ENCODE measurements around the gene THSD7A. TPM values are rescaled to one million over a fixed set of nuclear protein-coding genes. Genes with fewer than 3 reads are reported as not detected.

THSD7A gene
- total RNA-seq, 1 donor from 2014 or later: 14.3 TPM

DNA sequence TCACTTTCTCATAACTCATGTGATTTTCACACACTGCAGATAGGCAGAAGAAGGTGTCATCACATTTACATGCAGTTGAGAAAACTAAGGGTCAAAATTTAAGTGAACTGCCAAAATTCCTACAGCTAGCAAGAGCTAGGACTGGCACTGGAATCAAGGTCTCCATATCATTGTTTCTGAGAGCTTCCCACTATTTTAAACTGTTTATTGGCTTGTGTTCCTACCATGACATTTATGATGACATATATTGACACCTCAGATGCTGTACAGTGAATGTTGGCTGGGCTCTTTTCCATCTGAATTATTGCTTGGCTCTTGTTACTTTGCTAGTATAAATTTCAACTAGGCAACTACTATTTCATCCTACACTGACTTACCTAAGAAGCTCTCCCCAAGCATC lies 2.0 kb downstream of the THSD7A start:
- no peak overlapping the region for H3K27ac Mint-ChIP-seq

DNA sequence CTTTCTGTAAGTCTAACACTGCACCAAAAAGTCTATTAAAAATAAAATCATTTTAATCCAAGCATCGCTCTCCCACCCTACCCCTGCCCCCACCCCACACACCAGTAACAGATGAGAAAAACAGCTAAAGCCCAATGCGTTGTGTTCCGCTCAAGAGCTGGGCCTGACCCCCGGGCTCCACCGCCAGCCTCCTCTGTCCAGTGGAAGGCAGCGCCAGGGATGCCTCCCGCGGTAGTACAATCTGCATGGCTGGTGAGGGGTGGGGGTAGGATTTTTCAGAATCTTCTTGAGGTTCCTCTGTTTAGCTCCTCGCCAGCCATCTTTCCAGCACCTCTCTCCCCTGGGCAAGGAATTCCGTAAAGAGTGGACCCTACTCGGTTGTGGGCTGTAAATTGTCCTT lies 12.1 kb downstream of the THSD7A start:
- no peak overlapping the region for H3K4me3 Mint-ChIP-seq

More for the DNA sequence above, 2.0 kb downstream of the THSD7A start:
- no peak for DNase-seq (ENCODE audit: extremely low spot score, unreplicated experiment)
- Mint-ChIP-seq H3K9me3 (no peaks in the 10 kb centered on the region), H3K4me3 (peak overlapping the region; percentile 88), H3K27me3 (peaks cover 14% of the 10 kb centered on the region), H3K4me1 (ENCODE audit: unreplicated experiment) (peaks cover 18% of the 10 kb centered on the region), H3K36me3 (no peaks in the 10 kb centered on the region)
- TF ChIP-seq, protein P1, sequence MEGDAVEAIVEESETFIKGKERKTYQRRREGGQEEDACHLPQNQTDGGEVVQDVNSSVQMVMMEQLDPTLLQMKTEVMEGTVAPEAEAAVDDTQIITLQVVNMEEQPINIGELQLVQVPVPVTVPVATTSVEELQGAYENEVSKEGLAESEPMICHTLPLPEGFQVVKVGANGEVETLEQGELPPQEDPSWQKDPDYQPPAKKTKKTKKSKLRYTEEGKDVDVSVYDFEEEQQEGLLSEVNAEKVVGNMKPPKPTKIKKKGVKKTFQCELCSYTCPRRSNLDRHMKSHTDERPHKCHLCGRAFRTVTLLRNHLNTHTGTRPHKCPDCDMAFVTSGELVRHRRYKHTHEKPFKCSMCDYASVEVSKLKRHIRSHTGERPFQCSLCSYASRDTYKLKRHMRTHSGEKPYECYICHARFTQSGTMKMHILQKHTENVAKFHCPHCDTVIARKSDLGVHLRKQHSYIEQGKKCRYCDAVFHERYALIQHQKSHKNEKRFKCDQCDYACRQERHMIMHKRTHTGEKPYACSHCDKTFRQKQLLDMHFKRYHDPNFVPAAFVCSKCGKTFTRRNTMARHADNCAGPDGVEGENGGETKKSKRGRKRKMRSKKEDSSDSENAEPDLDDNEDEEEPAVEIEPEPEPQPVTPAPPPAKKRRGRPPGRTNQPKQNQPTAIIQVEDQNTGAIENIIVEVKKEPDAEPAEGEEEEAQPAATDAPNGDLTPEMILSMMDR (conservative IDR thresholded peaks at IDR 0.05): no peak

DNA sequence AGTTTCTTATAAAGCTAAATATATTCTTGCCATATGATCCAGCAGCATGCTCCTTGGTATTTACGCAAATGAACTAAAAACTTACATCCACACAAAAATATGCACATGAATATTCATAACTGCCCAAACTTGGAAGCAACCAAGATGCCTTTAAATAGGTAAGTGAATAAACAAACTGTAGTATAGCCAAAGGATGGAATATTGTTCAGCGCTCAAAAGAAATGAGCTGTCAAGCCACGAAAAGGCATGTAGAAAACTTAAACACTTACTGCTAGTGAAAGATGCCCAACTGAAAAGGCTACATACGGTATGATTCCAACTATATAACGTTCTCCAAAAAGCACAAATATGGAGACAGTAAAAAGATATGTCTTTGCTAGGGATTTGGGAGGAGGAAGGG lies 12.7 kb downstream of the THSD7A start:
- DNase-seq (ENCODE audit: extremely low spot score, unreplicated experiment): no peak
- Mint-ChIP-seq H3K36me3 (peaks cover 7% of the 10 kb centered on the region), H3K27ac (no peak overlapping the region), H3K27me3 (no peaks in the 10 kb centered on the region), H3K9me3 (peaks cover 10% of the 10 kb centered on the region), H3K4me1 (ENCODE audit: unreplicated experiment) (peaks cover 8% of the 10 kb centered on the region), H3K4me3 (no peak overlapping the region)
- TF ChIP-seq, protein P1 (conservative IDR thresholded peaks at IDR 0.05): no peak

More for the DNA sequence above, 12.1 kb downstream of the THSD7A start:
- Mint-ChIP-seq H3K27me3 (no peaks in the 10 kb centered on the region), H3K9me3 (peaks cover 10% of the 10 kb centered on the region), H3K4me1 (ENCODE audit: unreplicated experiment) (peaks cover 8% of the 10 kb centered on the region), H3K36me3 (peaks cover 7% of the 10 kb centered on the region), H3K27ac (no peak overlapping the region)
- TF ChIP-seq, protein P1 (conservative IDR thresholded peaks at IDR 0.05): no peak
- no peak for DNase-seq (ENCODE audit: extremely low spot score, unreplicated experiment)

DNA sequence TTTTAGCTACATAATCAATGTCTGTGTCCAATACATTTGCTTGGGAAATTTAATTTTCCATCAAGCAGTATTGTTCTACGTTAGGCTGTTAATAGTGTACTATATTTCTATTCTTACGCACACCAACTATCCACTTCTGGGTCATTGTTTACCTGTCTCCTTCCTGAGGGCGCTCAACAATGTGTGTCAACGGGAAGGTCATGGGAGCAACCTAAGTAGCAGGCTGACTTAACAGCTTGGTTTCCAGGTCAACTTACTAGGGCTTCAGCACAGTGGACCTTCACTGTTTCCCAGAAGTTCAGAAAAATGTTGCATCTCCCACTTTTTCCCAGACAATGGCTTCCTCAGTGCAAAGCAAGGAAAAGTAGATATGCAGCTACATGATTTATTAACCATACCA lies 13.7 kb downstream of the THSD7A start:
- H3K27me3 Mint-ChIP-seq: no peaks in the 10 kb centered on the region
- DNase-seq (ENCODE audit: extremely low spot score, unreplicated experiment): no peak
- H3K4me3 Mint-ChIP-seq: no peak overlapping the region
- H3K9me3 Mint-ChIP-seq: peaks cover 10% of the 10 kb centered on the region
- peaks cover 7% of the 10 kb centered on the region for H3K36me3 Mint-ChIP-seq
- TF ChIP-seq, protein P1 (conservative IDR thresholded peaks at IDR 0.05): no peak
- no peak overlapping the region for H3K27ac Mint-ChIP-seq
- H3K4me1 Mint-ChIP-seq (ENCODE audit: unreplicated experiment): peaks cover 8% of the 10 kb centered on the region

GRCh38 chr7:11817111-11817740 lies 14.8 kb downstream of the THSD7A start:
- TF ChIP-seq, protein P1 (conservative IDR thresholded peaks at IDR 0.05): no peak
- Mint-ChIP-seq H3K9me3 (peaks cover 10% of the 10 kb centered on the region), H3K4me1 (ENCODE audit: unreplicated experiment) (peaks cover 8% of the 10 kb centered on the region), H3K4me3 (no peak overlapping the region), H3K36me3 (peaks cover 7% of the 10 kb centered on the region), H3K27me3 (no peaks in the 10 kb centered on the region), H3K27ac (no peak overlapping the region)
- DNase-seq (ENCODE audit: extremely low spot score, unreplicated experiment): no peak

Measured in type B pancreatic cell (in vitro differentiated cells).